ENCODE results near the gene PNPLA7. TPM values are rescaled to one million over a fixed set of nuclear protein-coding genes. Genes with fewer than 3 reads are reported as not detected.
A peak's percentile ranks its signal among the peaks of the same experiment; 100 is the strongest.
"Not testable (repeated sequence)": the region's sequence is repeated elsewhere in the genome, so short reads cannot be mapped to it uniquely, and the experiment has no call there.

The PNPLA7 gene
- polyA plus RNA-seq, 4 donors: 2.9 to 8.8 (median 3.3) TPM

DNA sequence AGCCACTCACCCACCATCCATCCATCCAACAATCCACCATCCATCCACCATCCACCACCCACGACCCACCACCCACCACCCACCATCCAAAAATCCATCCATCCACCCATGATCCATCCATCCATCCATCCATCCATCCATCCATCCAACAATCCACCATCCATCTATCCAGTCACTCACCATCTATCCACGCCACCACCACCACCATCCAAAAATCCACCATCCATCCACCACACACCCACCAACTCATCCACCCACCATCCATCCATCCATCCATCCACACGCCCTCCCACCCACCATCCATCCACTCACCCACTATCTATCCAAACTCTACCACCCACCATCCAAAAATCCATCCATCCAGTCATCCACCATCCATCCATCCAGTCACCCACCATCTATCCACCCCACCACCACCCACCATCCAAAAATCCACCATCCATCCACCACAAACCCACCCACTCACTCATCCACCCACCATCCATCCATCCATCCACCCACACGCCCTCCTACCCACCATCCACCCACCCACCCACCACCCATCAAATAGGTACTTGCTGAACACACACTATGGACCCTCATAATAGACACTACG lies 19.5 kb upstream of the PNPLA7 start:
- peaks cover 5 to 51% (median 7%) of the 10 kb centered on the region in 3 donors for H3K36me3 ChIP-seq (ENCODE audit: control insufficient read depth in 3 of 3, insufficient read depth in 2 of 3, low read depth in 1 of 3, low read length in 3 of 3)
- no peaks in the 10 kb centered on the region for H3K9me3 ChIP-seq (ENCODE audit: control insufficient read depth in 2 of 2, insufficient read depth in 1 of 2, low read depth in 1 of 2, low read length in 1 of 2)
- no peak overlapping the region for H3K27ac ChIP-seq (ENCODE audit: low read depth in 1 of 3, low read length in 2 of 3)
- no peak for FAIRE-seq
- DNase-seq: no peak
- no peaks in the 10 kb centered on the region for H3K4me1 ChIP-seq (ENCODE audit: control insufficient read depth in 3 of 3, insufficient read depth in 2 of 3, low read depth in 1 of 3, low read length in 2 of 3)
- H3K4me3 ChIP-seq (ENCODE audit: low read depth in 1 of 3, low read length in 3 of 3): no peak overlapping the region
- no peaks in the 10 kb centered on the region for H3K27me3 ChIP-seq (ENCODE audit: control insufficient read depth in 3 of 3, insufficient read depth in 3 of 3, low read length in 3 of 3)
- WGBS, 3 donors: 94 to 99% (median 96%) methylated on average over 5 of the region's 5 CpGs

- H3K36me3 ChIP-seq (ENCODE audit: control insufficient read depth in 3 of 3, insufficient read depth in 2 of 3, low read depth in 1 of 3, low read length in 3 of 3): peaks cover 5 to 52% (median 10%) of the 10 kb centered on the region in 3 donors
- not testable (repeated sequence) for H3K9me3 ChIP-seq (ENCODE audit: control insufficient read depth in 2 of 2, insufficient read depth in 1 of 2, low read depth in 1 of 2, low read length in 1 of 2); DNase-seq; FAIRE-seq; H3K27ac ChIP-seq (ENCODE audit: low read depth in 1 of 3, low read length in 2 of 3); H3K4me3 ChIP-seq (ENCODE audit: low read depth in 1 of 3, low read length in 3 of 3); H3K27me3 ChIP-seq (ENCODE audit: control insufficient read depth in 3 of 3, insufficient read depth in 3 of 3, low read length in 3 of 3); H3K4me1 ChIP-seq (ENCODE audit: control insufficient read depth in 3 of 3, insufficient read depth in 2 of 3, low read depth in 1 of 3, low read length in 2 of 3)
- 89 to 95% (median 92%) methylated on average over 5 of the region's 5 CpGs for WGBS, 3 donors
These were observed 18.2 kb upstream of the PNPLA7 start for GRCh38 chr9:137568445-137568844.

GRCh38 chr9:137564817-137565411 lies 14.7 kb upstream of the PNPLA7 start:
- no peak for DNase-seq
- H3K4me3 ChIP-seq (ENCODE audit: low read depth in 1 of 3, low read length in 3 of 3): no peak overlapping the region
- FAIRE-seq: no peak
- WGBS, 3 donors: 85 to 93% (median 89%) methylated on average over 17 to 18 of the region's 18 CpGs
- H3K27ac ChIP-seq (ENCODE audit: low read depth in 1 of 3, low read length in 2 of 3): no peak overlapping the region
- H3K4me1 ChIP-seq (ENCODE audit: control insufficient read depth in 3 of 3, insufficient read depth in 2 of 3, low read depth in 1 of 3, low read length in 2 of 3): no peaks in the 10 kb centered on the region
- H3K36me3 ChIP-seq (ENCODE audit: control insufficient read depth in 3 of 3, insufficient read depth in 2 of 3, low read depth in 1 of 3, low read length in 3 of 3): peaks cover 3 to 37% (median 4%) of the 10 kb centered on the region in 3 donors
- no peaks in the 10 kb centered on the region for H3K9me3 ChIP-seq (ENCODE audit: control insufficient read depth in 2 of 2, insufficient read depth in 1 of 2, low read depth in 1 of 2, low read length in 1 of 2)
- no peaks in the 10 kb centered on the region for H3K27me3 ChIP-seq (ENCODE audit: control insufficient read depth in 3 of 3, insufficient read depth in 3 of 3, low read length in 3 of 3)

- Histone ChIP-seq H3K4me3 (ENCODE audit: low read depth in 1 of 3, low read length in 3 of 3) (no peak overlapping the region), H3K4me1 (ENCODE audit: control insufficient read depth in 3 of 3, insufficient read depth in 2 of 3, low read depth in 1 of 3, low read length in 2 of 3) (no peaks in the 10 kb centered on the region), H3K9me3 (ENCODE audit: control insufficient read depth in 2 of 2, insufficient read depth in 1 of 2, low read depth in 1 of 2, low read length in 1 of 2) (no peaks in the 10 kb centered on the region), H3K27ac (ENCODE audit: low read depth in 1 of 3, low read length in 2 of 3) (no peak overlapping the region), H3K36me3 (ENCODE audit: control insufficient read depth in 3 of 3, insufficient read depth in 2 of 3, low read depth in 1 of 3, low read length in 3 of 3) (peaks cover 4 to 34% (median 5%) of the 10 kb centered on the region in 3 donors), H3K27me3 (ENCODE audit: control insufficient read depth in 3 of 3, insufficient read depth in 3 of 3, low read length in 3 of 3) (no peaks in the 10 kb centered on the region)
- FAIRE-seq (no peak), DNase-seq (no peak)
- WGBS, 3 donors: 89 to 94% (median 92%) methylated on average over 10 of the region's 10 CpGs
These were observed 13.9 kb upstream of the PNPLA7 start for GRCh38 chr9:137564134-137564533.

DNA sequence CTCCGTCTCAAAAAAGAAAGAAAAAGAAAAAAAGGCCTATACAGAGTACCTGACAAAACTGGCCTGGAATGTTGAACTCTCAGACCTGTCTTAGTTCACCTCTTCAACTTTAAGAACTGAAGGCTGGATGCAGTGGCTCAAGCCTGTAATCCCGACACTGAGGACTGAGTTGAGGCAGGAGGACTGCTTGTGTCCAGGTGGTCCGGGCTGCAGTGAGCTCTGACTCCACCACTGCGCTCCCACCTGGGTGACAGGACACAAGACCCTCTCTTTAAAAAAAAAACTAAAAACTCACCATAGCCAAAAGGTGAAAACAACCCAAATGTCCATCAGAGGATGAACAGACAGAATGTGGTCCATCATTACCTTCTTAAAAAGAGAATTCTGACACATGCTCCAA lies 7.9 kb upstream of the PNPLA7 start:
- Histone ChIP-seq H3K9me3 (ENCODE audit: control insufficient read depth in 2 of 2, insufficient read depth in 1 of 2, low read depth in 1 of 2, low read length in 1 of 2) (no peaks in the 10 kb centered on the region), H3K27ac (ENCODE audit: low read depth in 1 of 3, low read length in 2 of 3) (no peak overlapping the region), H3K27me3 (ENCODE audit: control insufficient read depth in 3 of 3, insufficient read depth in 3 of 3, low read length in 3 of 3) (no peaks in the 10 kb centered on the region), H3K4me3 (ENCODE audit: low read depth in 1 of 3, low read length in 3 of 3) (no peak overlapping the region), H3K4me1 (ENCODE audit: control insufficient read depth in 3 of 3, insufficient read depth in 2 of 3, low read depth in 1 of 3, low read length in 2 of 3) (no peaks in the 10 kb centered on the region), H3K36me3 (ENCODE audit: control insufficient read depth in 3 of 3, insufficient read depth in 2 of 3, low read depth in 1 of 3, low read length in 3 of 3) (peaks cover 0 to 58% (median 5%) of the 10 kb centered on the region in 3 donors)
- FAIRE-seq (no peak), DNase-seq (no peak)
- WGBS, 3 donors: 97 to 99% (median 99%) methylated on average over 4 of the region's 4 CpGs

GRCh38 chr9:137556069-137556838 lies 6.1 kb upstream of the PNPLA7 start:
- Histone ChIP-seq H3K27me3 (ENCODE audit: control insufficient read depth in 3 of 3, insufficient read depth in 3 of 3, low read length in 3 of 3) (no peaks in the 10 kb centered on the region), H3K4me1 (ENCODE audit: control insufficient read depth in 3 of 3, insufficient read depth in 2 of 3, low read depth in 1 of 3, low read length in 2 of 3) (peaks cover 0 to 7% (median 4%) of the 10 kb centered on the region in 3 donors), H3K4me3 (ENCODE audit: low read depth in 1 of 3, low read length in 3 of 3) (no peak overlapping the region), H3K36me3 (ENCODE audit: control insufficient read depth in 3 of 3, insufficient read depth in 2 of 3, low read depth in 1 of 3, low read length in 3 of 3) (peaks cover 0 to 56% (median 5%) of the 10 kb centered on the region in 3 donors), H3K27ac (ENCODE audit: low read depth in 1 of 3, low read length in 2 of 3) (no peak overlapping the region), H3K9me3 (ENCODE audit: control insufficient read depth in 2 of 2, insufficient read depth in 1 of 2, low read depth in 1 of 2, low read length in 1 of 2) (no peaks in the 10 kb centered on the region)
- FAIRE-seq (no peak), DNase-seq (peak; percentile 37 to 61)
- 70 to 81% (median 73%) methylated on average over 24 of the region's 24 CpGs for WGBS, 3 donors

- H3K4me1 ChIP-seq (ENCODE audit: control insufficient read depth in 3 of 3, insufficient read depth in 2 of 3, low read depth in 1 of 3, low read length in 2 of 3): peaks cover 0 to 8% (median 4%) of the 10 kb centered on the region in 3 donors
- no peak for FAIRE-seq
- peaks cover 0 to 54% (median 4%) of the 10 kb centered on the region in 3 donors for H3K36me3 ChIP-seq (ENCODE audit: control insufficient read depth in 3 of 3, insufficient read depth in 2 of 3, low read depth in 1 of 3, low read length in 3 of 3)
- no peaks in the 10 kb centered on the region for H3K27me3 ChIP-seq (ENCODE audit: control insufficient read depth in 3 of 3, insufficient read depth in 3 of 3, low read length in 3 of 3)
- H3K27ac ChIP-seq (ENCODE audit: low read depth in 1 of 3, low read length in 2 of 3): no peak overlapping the region
- 90 to 92% (median 92%) methylated on average over 10 of the region's 10 CpGs for WGBS, 3 donors
- no peak overlapping the region for H3K4me3 ChIP-seq (ENCODE audit: low read depth in 1 of 3, low read length in 3 of 3)
- no peaks in the 10 kb centered on the region for H3K9me3 ChIP-seq (ENCODE audit: control insufficient read depth in 2 of 2, insufficient read depth in 1 of 2, low read depth in 1 of 2, low read length in 1 of 2)
- DNase-seq: no peak
These were observed 5.0 kb upstream of the PNPLA7 start for GRCh38 chr9:137555179-137555578.

- WGBS, 3 donors: 57 to 84% (median 68%) methylated on average over 1 of the region's 1 CpG
- FAIRE-seq (no peak), DNase-seq (no peak)
- H3K9me3 ChIP-seq (ENCODE audit: control insufficient read depth in 2 of 2, insufficient read depth in 1 of 2, low read depth in 1 of 2, low read length in 1 of 2): no peaks in the 10 kb centered on the region
- peaks cover 0 to 50% (median 0%) of the 10 kb centered on the region in 3 donors for H3K36me3 ChIP-seq (ENCODE audit: control insufficient read depth in 3 of 3, insufficient read depth in 2 of 3, low read depth in 1 of 3, low read length in 3 of 3)
- peaks cover 0 to 15% (median 4%) of the 10 kb centered on the region in 3 donors for H3K4me1 ChIP-seq (ENCODE audit: control insufficient read depth in 3 of 3, insufficient read depth in 2 of 3, low read depth in 1 of 3, low read length in 2 of 3)
- no peaks in the 10 kb centered on the region for H3K27me3 ChIP-seq (ENCODE audit: control insufficient read depth in 3 of 3, insufficient read depth in 3 of 3, low read length in 3 of 3)
- no peak overlapping the region for H3K27ac ChIP-seq (ENCODE audit: low read depth in 1 of 3, low read length in 2 of 3)
- no peak overlapping the region for H3K4me3 ChIP-seq (ENCODE audit: low read depth in 1 of 3, low read length in 3 of 3)
These were observed 4.1 kb upstream of the PNPLA7 start for GRCh38 chr9:137554349-137554748.
